Right ventricle myocardium inferior (tissue), 1 donor: Measurements from ENCODE around the gene CD81. TPM values are rescaled to one million over a fixed set of nuclear protein-coding genes. Genes with fewer than 3 reads are reported as not detected.

ENCODE experiments used
- ATAC-seq: fragments of 200-7000 bp; cut with Tn5 transposase; one replicate; pipeline ENCODE4 v1.9.1; 2020; ENCODE audit warnings: mild to moderate bottlenecking, moderate library complexity
- DNase-seq: peaks from one replicate; pipeline ENCODE4 v3.0.0; 2021; ENCODE audit errors: missing footprints
- intact Hi-C: fragments of 100-400 bp; cut with DNase I; formaldehyde crosslinking; loops from one replicate; pipeline ENCODE4 v1.11.0; 2022
- total RNA-seq: library from RNA; stranded (reverse); fragmentation: NEBNext Ultra II Directional; extraction: Animal tissue kit (Norgen Biotek cat#: 25700); gene quantifications from one replicate; pipeline ENCODE4 v1.2.1, GENCODE V29; 2021
- donor health status: DM: no; HTN: yes; CAD: no; lungs with severe emphysema.

Gene CD81
- total RNA-seq, 1 donor from 2014 or later = 531 TPM

- intact Hi-C loops = no loop called here
- ATAC-seq (no peak), DNase-seq (no peak)
These were observed 19.9 kb downstream of the CD81 start for GRCh38 chr11:2397005-2397404.

GRCh38 chr11:2398664-2399355 is 21.7 kb downstream of the CD81 start:
- DNase-seq = no peak
- no peak for ATAC-seq
- intact Hi-C loops = no loop called here

DNA sequence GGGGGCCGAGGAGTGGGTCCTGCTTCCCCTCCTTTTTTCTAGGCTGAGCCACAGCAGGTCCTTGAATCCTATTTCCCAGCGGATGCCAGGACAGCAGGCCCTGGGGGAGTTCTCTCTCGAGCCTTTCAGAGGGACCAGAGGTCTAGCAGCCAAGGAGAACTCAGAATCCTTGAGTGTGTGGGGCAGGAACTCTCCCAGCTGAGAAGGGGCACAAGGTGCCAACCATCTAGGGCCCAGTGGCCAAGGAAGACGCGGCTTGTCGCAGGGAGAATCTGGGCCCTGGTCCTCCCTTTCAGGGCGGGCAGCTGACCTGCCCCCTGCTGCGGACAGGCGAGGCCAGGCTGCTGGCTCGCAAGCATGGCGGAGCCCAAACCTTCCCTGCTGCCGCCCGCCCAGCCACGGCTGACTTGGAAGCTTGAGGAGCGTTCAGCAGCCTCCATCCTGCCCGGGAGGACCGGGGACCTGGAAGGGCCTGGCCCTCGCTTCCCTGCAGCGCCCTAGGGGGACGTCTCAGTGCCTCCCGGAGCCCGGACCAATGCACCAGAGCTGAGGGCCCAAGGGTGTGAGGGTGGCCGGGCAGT is 22.5 kb downstream of the CD81 start:
- DNase-seq = no peak
- ATAC-seq = peak; percentile 10
- intact Hi-C loops = loop anchor here (1.0 to 5.0 kb wide), 3 partner anchors 21 to 212 kb away; no protein-coding TSS in a partner anchor

GRCh38 chr11:2400069-2400761 is 23.1 kb downstream of the CD81 start, which contains the start of gene TSSC4:
Gene TSSC4, plus strand, starts transcription at chr11:2400750. Its CDS starts 1,884 bp downstream, at chr11:2402634.
- ATAC-seq = peak; percentile 94

DNA sequence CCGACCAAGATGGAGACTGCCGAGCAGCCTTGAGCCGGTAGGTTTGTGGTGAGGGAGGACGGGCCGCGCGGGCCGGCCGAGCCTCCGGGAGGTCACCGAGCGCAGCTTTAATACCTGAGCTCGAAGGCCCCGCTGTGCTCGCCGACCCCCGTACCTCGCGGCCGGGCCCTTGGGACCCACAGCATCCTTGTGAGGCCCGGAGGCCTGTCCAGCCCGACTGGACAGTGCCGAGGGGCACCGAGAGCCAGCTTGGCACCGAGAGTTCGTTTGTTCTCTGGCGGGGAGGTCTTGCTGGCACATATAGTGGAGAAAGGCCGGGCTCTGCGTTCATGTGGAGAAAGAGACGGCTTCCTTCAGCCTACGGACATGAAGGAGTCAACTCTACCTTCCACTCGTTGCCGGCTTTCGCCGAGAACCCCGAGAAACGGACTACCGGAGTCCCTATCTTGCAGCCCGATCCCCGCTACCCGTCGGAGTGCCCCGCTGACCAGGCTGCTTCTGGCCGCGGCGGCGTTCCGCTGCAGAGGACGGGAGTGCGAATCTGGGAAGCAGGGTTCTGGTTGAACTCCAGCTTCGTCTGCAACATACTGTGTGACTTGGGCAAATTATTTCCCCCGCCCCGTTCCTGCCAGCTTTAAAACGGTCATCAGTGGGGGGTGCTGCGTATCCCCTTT is 23.8 kb downstream of the CD81 start:
- ATAC-seq (peak; percentile 9), DNase-seq (no peak)
- intact Hi-C loops = loop anchor here (1.0 to 5.0 kb wide), 3 partner anchors 22 to 214 kb away; no protein-coding TSS in a partner anchor

More at GRCh38 chr11:2400069-2400761, 23.1 kb downstream of the CD81 start, which contains the start of gene TSSC4:
- intact Hi-C loops = loop anchor here (1.0 to 5.0 kb wide), 3 partner anchors 21 to 213 kb away; no protein-coding TSS in a partner anchor
- DNase-seq = peak; percentile 100

DNA sequence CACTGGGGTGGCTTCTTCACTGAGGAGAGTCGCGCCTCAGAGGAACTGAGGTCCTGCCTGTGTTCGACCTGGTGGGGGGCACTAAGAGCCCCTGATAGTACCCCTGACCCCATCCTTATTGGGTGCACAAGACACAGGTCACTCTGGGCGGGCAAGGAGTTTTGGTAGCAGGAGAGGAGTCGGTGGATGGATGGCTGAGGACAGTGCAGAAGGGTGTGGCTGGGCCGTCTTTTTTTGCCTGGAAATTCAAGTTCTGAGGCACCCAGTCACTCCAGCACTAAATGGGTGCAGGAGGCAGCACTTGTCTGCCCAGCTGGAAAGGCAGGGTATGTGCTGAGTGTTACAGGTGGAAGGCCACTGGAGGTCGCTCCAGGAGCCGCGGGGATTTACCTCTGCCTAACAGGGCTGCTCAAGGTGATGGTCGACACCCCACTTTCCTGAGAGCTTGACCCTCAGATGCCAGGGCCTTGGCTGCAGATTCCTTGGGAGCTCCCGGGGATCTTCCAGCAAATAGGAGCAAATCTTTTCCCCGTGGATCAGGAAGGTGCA is 24.4 kb downstream of the CD81 start:
- intact Hi-C loops = loop anchor here (2.0 to 5.0 kb wide), 2 partner anchors 23 to 214 kb away; no protein-coding TSS in a partner anchor
- DNase-seq (no peak), ATAC-seq (no peak)

DNA sequence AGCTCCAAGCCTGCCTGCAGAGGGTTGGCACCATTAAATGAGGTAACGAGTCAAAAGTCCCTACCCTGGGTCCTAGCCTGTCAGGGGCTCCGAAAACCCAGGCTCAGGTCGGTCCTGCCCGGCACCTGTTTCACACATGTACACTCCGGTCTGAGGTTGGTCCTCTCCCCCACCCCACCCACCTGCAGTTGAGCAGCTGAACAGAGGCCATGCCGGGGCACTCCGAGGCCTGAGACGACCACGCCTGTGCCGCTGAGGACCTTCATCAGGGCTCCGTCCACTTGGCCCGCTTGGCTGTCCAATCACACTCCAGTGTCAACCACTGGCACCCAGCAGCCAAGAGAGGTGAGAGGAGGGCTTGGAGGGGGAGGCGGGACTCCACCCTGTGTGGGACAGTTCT is 25.0 kb downstream of the CD81 start:
- DNase-seq = no peak
- no peak for ATAC-seq
- intact Hi-C loops = loop anchor here (5.0 kb wide), 1 partner anchor 215 kb away; no protein-coding TSS in a partner anchor

DNA sequence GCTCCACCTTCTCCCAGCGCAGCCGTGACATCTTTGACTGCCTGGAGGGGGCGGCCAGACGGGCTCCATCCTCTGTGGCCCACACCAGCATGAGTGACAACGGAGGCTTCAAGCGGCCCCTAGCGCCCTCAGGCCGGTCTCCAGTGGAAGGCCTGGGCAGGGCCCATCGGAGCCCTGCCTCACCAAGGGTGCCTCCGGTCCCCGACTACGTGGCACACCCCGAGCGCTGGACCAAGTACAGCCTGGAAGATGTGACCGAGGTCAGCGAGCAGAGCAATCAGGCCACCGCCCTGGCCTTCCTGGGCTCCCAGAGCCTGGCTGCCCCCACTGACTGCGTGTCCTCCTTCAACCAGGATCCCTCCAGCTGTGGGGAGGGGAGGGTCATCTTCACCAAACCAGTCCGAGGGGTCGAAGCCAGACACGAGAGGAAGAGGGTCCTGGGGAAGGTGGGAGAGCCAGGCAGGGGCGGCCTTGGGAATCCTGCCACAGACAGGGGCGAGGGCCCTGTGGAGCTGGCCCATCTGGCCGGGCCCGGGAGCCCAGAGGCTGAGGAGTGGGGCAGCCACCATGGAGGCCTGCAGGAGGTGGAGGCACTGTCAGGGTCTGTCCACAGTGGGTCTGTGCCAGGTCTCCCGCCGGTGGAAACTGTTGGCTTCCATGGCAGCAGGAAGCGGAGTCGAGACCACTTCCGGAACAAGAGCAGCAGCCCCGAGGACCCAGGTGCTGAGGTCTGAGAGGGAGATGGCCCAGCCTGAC is 26.0 kb downstream of the CD81 start:
- intact Hi-C loops = loop anchor here (5.0 kb wide), 1 partner anchor 216 kb away; no protein-coding TSS in a partner anchor
- no peak for DNase-seq
- no peak for ATAC-seq

DNA sequence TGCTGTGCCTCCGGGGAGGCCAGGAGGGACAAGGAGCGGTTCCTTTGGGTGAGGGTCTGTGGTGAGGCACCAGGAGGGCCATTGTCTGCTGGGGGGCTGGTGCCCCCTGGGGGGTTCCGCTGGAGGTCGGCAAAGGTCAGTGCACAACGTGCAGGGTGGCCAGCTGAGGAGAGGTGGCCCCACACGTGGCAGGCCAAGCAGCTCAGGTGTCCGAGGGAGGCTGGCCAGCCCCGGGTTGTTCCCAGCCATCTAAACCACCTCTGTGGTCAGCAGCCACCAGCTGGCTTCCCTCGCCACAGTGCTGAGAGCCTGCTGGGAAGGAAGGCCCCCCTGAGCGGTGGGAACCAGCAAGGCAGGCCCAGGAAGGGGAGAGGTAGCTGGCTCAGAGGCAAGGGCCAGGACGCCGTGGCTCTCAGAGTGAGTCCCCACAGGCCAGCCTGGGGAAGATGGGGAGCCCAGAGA is 27.7 kb downstream of the CD81 start:
- ATAC-seq = no peak
- intact Hi-C loops = loop anchor here (5.0 kb wide), 1 partner anchor 217 kb away; no protein-coding TSS in a partner anchor
- DNase-seq = no peak

DNA sequence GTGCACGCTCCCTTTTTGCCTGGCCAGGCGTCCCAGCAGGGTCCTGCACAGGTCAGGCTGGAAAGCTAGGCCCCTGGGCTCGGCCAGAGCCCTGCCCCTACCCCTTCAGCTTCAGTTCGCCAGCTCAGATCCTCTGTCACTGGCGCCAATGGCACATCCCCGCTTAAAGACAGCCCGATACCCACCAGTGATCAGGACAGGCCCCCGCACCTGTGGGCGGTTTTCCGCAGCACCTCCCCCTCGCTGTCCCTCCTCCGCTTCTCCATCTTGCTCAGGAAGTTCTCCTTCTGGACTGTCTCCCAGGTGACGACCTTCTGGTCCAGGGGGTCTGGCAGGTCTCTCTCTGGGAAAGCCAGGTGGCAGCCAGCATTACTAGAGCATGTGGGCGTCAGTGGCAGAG is 29.3 kb downstream of the CD81 start:
- ATAC-seq = no peak
- intact Hi-C loops = no loop called here

DNA sequence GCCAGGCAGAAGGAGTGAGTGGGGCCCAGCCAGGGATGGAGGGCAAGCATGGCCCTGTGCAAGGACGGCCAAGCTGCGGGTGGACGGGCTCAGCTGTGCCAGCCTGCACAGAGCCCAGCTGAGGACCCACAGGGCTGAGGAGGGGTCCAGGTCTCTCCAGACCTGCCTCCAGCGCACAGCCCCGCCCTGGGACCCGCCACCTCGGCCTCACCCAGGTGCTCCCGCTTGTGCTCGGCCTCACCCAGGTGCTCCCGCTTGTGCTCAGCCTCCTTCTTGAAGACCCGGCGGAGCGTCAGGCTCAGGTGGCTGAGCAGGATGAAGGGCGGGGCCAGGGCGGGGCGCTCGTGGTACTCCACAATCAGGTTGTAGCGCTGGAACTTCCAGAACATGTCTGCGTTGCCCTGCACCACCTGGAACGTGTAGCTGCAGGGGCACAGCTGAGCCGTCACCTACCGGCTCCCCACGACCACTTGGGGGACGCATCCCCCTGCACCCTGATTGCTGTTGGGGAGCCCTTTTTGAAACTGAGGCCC is 29.8 kb downstream of the CD81 start:
- DNase-seq = no peak
- ATAC-seq = no peak
- intact Hi-C loops = no loop called here

More for the DNA sequence above, 29.3 kb downstream of the CD81 start:
- no peak for DNase-seq

GRCh38 chr11:2408671-2409070 is 31.6 kb downstream of the CD81 start:
- no peak for ATAC-seq
- DNase-seq = no peak
- intact Hi-C loops = no loop called here

DNA sequence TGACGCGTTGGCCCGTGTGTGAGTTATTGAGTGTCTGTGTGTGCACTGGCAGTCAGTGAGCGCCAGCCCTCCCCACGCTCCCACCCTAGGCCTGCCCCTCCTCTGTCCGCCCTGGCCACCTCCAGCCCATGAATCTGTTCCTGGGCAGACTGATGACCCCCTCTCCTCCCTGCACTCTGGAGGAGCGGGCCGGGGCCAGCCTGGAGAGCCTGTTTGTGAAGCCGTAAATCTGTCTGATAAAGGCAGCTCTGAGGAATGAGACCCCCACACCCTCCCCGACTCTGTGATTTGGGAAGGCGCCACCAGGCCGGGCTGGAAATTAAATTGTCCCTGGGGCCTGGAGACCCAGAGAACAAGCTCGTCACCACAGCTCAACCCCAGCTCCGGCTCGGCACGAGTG is 32.0 kb downstream of the CD81 start:
- DNase-seq (no peak), ATAC-seq (no peak)
- intact Hi-C loops = no loop called here

- ATAC-seq = no peak
- intact Hi-C loops = no loop called here
- no peak for DNase-seq
These were observed 32.7 kb downstream of the CD81 start for GRCh38 chr11:2409611-2410468.

GRCh38 chr11:2410616-2411015 is 33.5 kb downstream of the CD81 start:
- intact Hi-C loops = no loop called here
- ATAC-seq (no peak), DNase-seq (no peak)

GRCh38 chr11:2411446-2412305 is 34.6 kb downstream of the CD81 start:
- DNase-seq = no peak
- intact Hi-C loops = no loop called here
- no peak for ATAC-seq
